Colonic mucosa (tissue), 4 donors: ENCODE measurements around the gene FOXR2. TPM values are rescaled to one million over a fixed set of nuclear protein-coding genes. Genes with fewer than 3 reads are reported as not detected.

ENCODE experiments used
- DNase-seq: peaks from one replicate; pipeline ENCODE4 v3.0.0-alpha.2; 2020
- H3K27ac ChIP-seq: fragments of 200-600 bp; one replicate; pipeline ENCODE4 v1.8.0; 2021
- H3K27me3 ChIP-seq: fragments of 200-600 bp; one replicate; pipeline ENCODE4 v1.8.0; 2021
- H3K36me3 ChIP-seq: fragments of 200-600 bp; one replicate; pipeline ENCODE4 v1.8.0; 2021
- H3K4me1 ChIP-seq: fragments of 200-600 bp; one replicate; pipeline ENCODE4 v1.8.0; 2021; ENCODE audit warnings: mild to moderate bottlenecking
- H3K4me3 ChIP-seq: fragments of 200-600 bp; one replicate; pipeline ENCODE4 v1.8.0; 2021
- H3K9ac ChIP-seq, 2 donors: one replicate each; pipeline ENCODE4 v1.7.0; 2013; ENCODE audit warnings: control low read depth in 2 of 2, low read depth in 2 of 2, low read length in 2 of 2
- H3K9me3 ChIP-seq: fragments of 200-600 bp; one replicate; pipeline ENCODE4 v1.8.0; 2021
- intact Hi-C: fragments of 100-400 bp; cut with DNase I; formaldehyde crosslinking; loops from one replicate; pipeline ENCODE4 v1.14.1; 2022
- total RNA-seq, 2 donors: library from RNA; stranded (reverse); fragmentation: NEBNext Ultra II Directional in 1 of 2; extraction: Animal tissue kit (Norgen Biotek cat#: 25700) in 1 of 2; gene quantifications; one replicate each; pipeline ENCODE4 v1.2.1, GENCODE V29; 2021
- TF ChIP-seq, protein P1 (sequence below): fragments of 200-600 bp; IDR thresholded peaks from one replicate; pipeline ENCODE4 v1.8.0; 2022; ENCODE audit warnings: antibody characterized with exemption, mild to moderate bottlenecking
- donor health status: healthy.
- donor health status: DM: no; HTN: no; CAD: no.
- donor health status: DM: no; HTN: no; CAD: no.

Gene FOXR2
- total RNA-seq, 2 donors from 2014 or later = not detected

GRCh38 chrX:55648434-55648833 lies 25.2 kb downstream of the FOXR2 start:
- H3K36me3 ChIP-seq = no peaks in the 10 kb centered on the region
- no peaks in the 10 kb centered on the region for H3K9me3 ChIP-seq
- DNase-seq = no peak
- H3K4me3 ChIP-seq = no peak overlapping the region
- no peaks in the 10 kb centered on the region for H3K27me3 ChIP-seq
- no peak overlapping the region for H3K9ac ChIP-seq
- H3K4me1 ChIP-seq = no peaks in the 10 kb centered on the region
- intact Hi-C loops = no loop called here
- TF ChIP-seq, protein P1, sequence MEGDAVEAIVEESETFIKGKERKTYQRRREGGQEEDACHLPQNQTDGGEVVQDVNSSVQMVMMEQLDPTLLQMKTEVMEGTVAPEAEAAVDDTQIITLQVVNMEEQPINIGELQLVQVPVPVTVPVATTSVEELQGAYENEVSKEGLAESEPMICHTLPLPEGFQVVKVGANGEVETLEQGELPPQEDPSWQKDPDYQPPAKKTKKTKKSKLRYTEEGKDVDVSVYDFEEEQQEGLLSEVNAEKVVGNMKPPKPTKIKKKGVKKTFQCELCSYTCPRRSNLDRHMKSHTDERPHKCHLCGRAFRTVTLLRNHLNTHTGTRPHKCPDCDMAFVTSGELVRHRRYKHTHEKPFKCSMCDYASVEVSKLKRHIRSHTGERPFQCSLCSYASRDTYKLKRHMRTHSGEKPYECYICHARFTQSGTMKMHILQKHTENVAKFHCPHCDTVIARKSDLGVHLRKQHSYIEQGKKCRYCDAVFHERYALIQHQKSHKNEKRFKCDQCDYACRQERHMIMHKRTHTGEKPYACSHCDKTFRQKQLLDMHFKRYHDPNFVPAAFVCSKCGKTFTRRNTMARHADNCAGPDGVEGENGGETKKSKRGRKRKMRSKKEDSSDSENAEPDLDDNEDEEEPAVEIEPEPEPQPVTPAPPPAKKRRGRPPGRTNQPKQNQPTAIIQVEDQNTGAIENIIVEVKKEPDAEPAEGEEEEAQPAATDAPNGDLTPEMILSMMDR = no peak
- H3K27ac ChIP-seq = no peak overlapping the region

GRCh38 chrX:55659931-55660330 lies 36.7 kb downstream of the FOXR2 start:
- TF ChIP-seq, protein P1 = no peak
- no peaks in the 10 kb centered on the region for H3K9me3 ChIP-seq
- intact Hi-C loops = no loop called here
- H3K9ac ChIP-seq = no peak overlapping the region
- no peak overlapping the region for H3K4me3 ChIP-seq
- no peaks in the 10 kb centered on the region for H3K4me1 ChIP-seq
- H3K27me3 ChIP-seq = no peaks in the 10 kb centered on the region
- DNase-seq = no peak
- no peak overlapping the region for H3K27ac ChIP-seq
- H3K36me3 ChIP-seq = no peaks in the 10 kb centered on the region

DNA sequence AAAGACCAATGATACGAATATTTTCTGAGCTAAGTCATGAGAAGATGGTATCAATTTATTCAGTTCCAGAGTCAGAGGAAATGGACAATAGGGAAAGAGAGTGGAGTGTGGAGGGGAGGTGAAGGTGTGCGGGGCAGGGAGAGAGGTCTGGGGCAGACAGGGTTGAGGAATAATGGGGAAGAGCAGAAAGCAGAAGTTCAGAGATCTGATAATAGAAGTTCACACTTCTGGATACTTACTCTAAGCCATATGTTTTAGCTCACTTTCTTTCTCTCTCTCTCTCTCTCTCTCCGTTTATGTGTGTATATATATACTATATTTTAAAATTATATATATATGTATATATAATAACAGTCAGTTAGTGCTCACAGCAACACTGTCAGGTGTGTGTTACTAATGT lies 40.4 kb downstream of the FOXR2 start:
- no peak overlapping the region for H3K9ac ChIP-seq
- no peak overlapping the region for H3K4me3 ChIP-seq
- no peaks in the 10 kb centered on the region for H3K27me3 ChIP-seq
- no peaks in the 10 kb centered on the region for H3K4me1 ChIP-seq
- TF ChIP-seq, protein P1 = no peak
- H3K9me3 ChIP-seq = no peaks in the 10 kb centered on the region
- H3K36me3 ChIP-seq = no peaks in the 10 kb centered on the region
- no peak overlapping the region for H3K27ac ChIP-seq
- intact Hi-C loops = no loop called here
- no peak for DNase-seq

DNA sequence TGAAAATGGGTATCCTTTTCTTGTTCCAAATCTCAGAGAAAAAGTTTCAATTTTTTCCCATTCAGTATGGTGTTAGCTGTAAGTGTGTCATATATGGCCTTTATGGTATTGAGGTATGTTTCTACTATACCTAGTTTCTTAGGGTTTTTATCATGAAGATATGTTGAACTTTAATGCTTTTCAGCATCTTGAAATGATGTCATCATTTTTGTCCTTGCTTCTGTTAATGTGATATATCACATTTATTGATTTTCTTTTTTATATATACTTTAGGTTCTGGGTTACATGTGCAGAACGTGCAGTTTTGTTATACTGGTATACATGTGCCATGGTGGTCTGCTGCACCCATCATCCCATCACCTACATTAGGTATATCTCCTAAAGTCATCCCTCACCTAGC lies 44.9 kb downstream of the FOXR2 start:
- Histone ChIP-seq H3K4me3 (no peak overlapping the region), H3K27ac (no peak overlapping the region), H3K36me3 (no peaks in the 10 kb centered on the region), H3K4me1 (no peaks in the 10 kb centered on the region), H3K9me3 (no peaks in the 10 kb centered on the region), H3K27me3 (no peaks in the 10 kb centered on the region), H3K9ac (no peak overlapping the region)
- DNase-seq = no peak
- intact Hi-C loops = no loop called here
- TF ChIP-seq, protein P1 = no peak

Other genes starting within 250 kb of the FOXR2 start
- 1 to 10 TPM; 5.3 to 6.5 TPM for gene MAGEH1, start 171.3 kb upstream of the FOXR2 start, total RNA-seq
- under 1 TPM; 0.49 to 0.53 TPM for gene USP51, start 133.6 kb upstream of the FOXR2 start, total RNA-seq
- 10 to 100 TPM in 1 of 2 donors, 1 to 10 TPM in 1; 6.3 to 10.5 TPM for gene RRAGB, start 94.3 kb downstream of the FOXR2 start, total RNA-seq